ENCODE measurements around the gene CALHM3. TPM values are rescaled to one million over a fixed set of nuclear protein-coding genes. Genes with fewer than 3 reads are reported as not detected.

CALHM3 gene
- total and polyA plus RNA-seq, 2 experiments from 2014 or later: not detected

- WGBS (ENCODE audit: low lambda C conversion rate, missing lambda C conversion rate): 91% methylated on average over 5 of the region's 5 CpGs
- Histone ChIP-seq H3K79me2 (no peaks in the 10 kb centered on the region), H3K27me3 (no peaks in the 10 kb centered on the region), H4K20me1 (ENCODE audit: insufficient read depth, poor library complexity, severe bottlenecking) (no peaks in the 10 kb centered on the region), H3K9me3 (ENCODE audit: low read depth) (no peaks in the 10 kb centered on the region), H3K4me1 (ENCODE audit: insufficient read depth) (no peaks in the 10 kb centered on the region), H3K4me3 (no peak overlapping the region), H3K36me3 (replicated peaks; ENCODE audit: insufficient read depth, low read depth) (no peaks in the 10 kb centered on the region), H2AFZ (no peak overlapping the region), H3K27ac (no peak overlapping the region), H3K4me2 (no peak overlapping the region), H3K9me2 (replicated peaks; ENCODE audit: insufficient read depth) (no peaks in the 10 kb centered on the region)
- TF ChIP-seq EZH2 (IDR thresholded peaks at IDR 0.05; ENCODE audit: borderline replicate concordance) (no peak), EZH2phosphoT487 (IDR thresholded peaks at IDR 0.05; ENCODE audit: low read depth, severe bottlenecking, unreplicated experiment) (no peak)
- TF ChIP-seq, protein P1, sequence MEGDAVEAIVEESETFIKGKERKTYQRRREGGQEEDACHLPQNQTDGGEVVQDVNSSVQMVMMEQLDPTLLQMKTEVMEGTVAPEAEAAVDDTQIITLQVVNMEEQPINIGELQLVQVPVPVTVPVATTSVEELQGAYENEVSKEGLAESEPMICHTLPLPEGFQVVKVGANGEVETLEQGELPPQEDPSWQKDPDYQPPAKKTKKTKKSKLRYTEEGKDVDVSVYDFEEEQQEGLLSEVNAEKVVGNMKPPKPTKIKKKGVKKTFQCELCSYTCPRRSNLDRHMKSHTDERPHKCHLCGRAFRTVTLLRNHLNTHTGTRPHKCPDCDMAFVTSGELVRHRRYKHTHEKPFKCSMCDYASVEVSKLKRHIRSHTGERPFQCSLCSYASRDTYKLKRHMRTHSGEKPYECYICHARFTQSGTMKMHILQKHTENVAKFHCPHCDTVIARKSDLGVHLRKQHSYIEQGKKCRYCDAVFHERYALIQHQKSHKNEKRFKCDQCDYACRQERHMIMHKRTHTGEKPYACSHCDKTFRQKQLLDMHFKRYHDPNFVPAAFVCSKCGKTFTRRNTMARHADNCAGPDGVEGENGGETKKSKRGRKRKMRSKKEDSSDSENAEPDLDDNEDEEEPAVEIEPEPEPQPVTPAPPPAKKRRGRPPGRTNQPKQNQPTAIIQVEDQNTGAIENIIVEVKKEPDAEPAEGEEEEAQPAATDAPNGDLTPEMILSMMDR (IDR thresholded peaks at IDR 0.05; ENCODE audit: poor library complexity): no peak
- DNase-seq (ENCODE audit: low spot score): no peak
These were observed 49.9 kb downstream of the CALHM3 start for GRCh38 chr10:103428989-103429643.

DNA sequence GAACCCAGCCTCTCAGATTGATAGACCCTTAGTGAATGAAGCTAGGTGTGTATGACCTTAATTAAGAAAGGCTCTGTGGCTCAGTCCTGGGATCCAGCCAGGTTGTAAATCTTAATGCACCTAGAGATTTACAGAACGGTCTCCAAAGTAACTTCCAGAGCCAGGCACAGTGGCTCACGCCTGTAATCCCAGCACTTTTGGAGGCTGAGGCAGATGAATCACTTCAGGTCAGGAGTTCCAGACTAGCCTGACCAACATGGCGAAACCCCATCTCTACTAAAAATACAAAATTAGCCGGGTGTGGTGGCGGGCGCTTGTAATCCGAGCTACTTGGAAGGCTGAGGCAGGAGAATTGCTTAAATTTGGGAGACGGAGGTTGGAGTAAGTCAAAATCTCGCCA, 51.2 kb downstream of the CALHM3 start:
- 89% methylated on average over 9 of the region's 9 CpGs for WGBS (ENCODE audit: low lambda C conversion rate, missing lambda C conversion rate)
- Histone ChIP-seq H3K4me3 (no peak overlapping the region), H3K9me3 (ENCODE audit: low read depth) (no peaks in the 10 kb centered on the region), H3K27me3 (no peaks in the 10 kb centered on the region), H2AFZ (no peak overlapping the region), H3K27ac (no peak overlapping the region), H3K9me2 (replicated peaks; ENCODE audit: insufficient read depth) (no peaks in the 10 kb centered on the region), H3K4me1 (ENCODE audit: insufficient read depth) (no peaks in the 10 kb centered on the region), H4K20me1 (ENCODE audit: insufficient read depth, poor library complexity, severe bottlenecking) (no peaks in the 10 kb centered on the region), H3K4me2 (no peak overlapping the region), H3K79me2 (no peaks in the 10 kb centered on the region), H3K36me3 (replicated peaks; ENCODE audit: insufficient read depth, low read depth) (no peaks in the 10 kb centered on the region)
- no peak for DNase-seq (ENCODE audit: low spot score)
- TF ChIP-seq EZH2phosphoT487 (IDR thresholded peaks at IDR 0.05; ENCODE audit: low read depth, severe bottlenecking, unreplicated experiment) (no peak), EZH2 (IDR thresholded peaks at IDR 0.05; ENCODE audit: borderline replicate concordance) (no peak)
- TF ChIP-seq, protein P1 (IDR thresholded peaks at IDR 0.05; ENCODE audit: poor library complexity): no peak

DNA sequence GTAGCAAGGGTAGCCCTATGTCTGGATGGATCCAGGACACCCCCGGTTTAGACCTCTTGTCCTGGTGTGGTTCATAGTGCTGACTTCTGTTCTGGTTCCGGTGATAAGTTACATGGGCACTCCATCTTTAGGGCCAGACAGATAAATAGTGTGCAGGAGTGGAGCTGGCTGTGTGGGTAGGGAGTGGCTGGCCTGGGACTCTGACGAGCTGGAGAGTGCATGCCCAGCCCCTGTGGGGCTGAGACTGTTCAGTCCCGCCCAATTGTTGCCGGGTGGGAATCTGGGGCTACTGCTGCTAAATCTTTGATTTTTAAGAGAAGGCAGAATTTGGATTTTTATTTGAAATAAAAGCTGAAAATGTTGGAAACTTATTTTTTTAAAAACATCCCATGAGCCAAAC, 55.3 kb downstream of the CALHM3 start:
- no peak overlapping the region for H2AFZ ChIP-seq
- H4K20me1 ChIP-seq (ENCODE audit: insufficient read depth, poor library complexity, severe bottlenecking): no peaks in the 10 kb centered on the region
- H3K4me1 ChIP-seq (ENCODE audit: insufficient read depth): no peaks in the 10 kb centered on the region
- H3K79me2 ChIP-seq: no peaks in the 10 kb centered on the region
- whole genome bisulfite sequencing (ENCODE audit: low lambda C conversion rate, missing lambda C conversion rate): 93% methylated on average over 5 of the region's 5 CpGs
- H3K9me3 ChIP-seq (ENCODE audit: low read depth): no peaks in the 10 kb centered on the region
- no peak for DNase-seq (ENCODE audit: low spot score)
- no peaks in the 10 kb centered on the region for H3K36me3 ChIP-seq (replicated peaks; ENCODE audit: insufficient read depth, low read depth)
- TF ChIP-seq, protein P1 (IDR thresholded peaks at IDR 0.05; ENCODE audit: poor library complexity): no peak
- no peak for TF ChIP-seq EZH2phosphoT487 (IDR thresholded peaks at IDR 0.05; ENCODE audit: low read depth, severe bottlenecking, unreplicated experiment)
- no peak for TF ChIP-seq EZH2 (IDR thresholded peaks at IDR 0.05; ENCODE audit: borderline replicate concordance)
- H3K27me3 ChIP-seq: no peaks in the 10 kb centered on the region
- no peaks in the 10 kb centered on the region for H3K9me2 ChIP-seq (replicated peaks; ENCODE audit: insufficient read depth)
- no peak overlapping the region for H3K27ac ChIP-seq
- H3K4me3 ChIP-seq: no peak overlapping the region
- H3K4me2 ChIP-seq: no peak overlapping the region

Other genes with a start within 250 kb of the CALHM3 start
- 0.10 TPM in 1 of 2 replicates, not detected in the other for gene RPEL1, start 233.4 kb downstream of the CALHM3 start, total RNA-seq
- gene RPEL1, start 233.4 kb downstream of the CALHM3 start, polyA plus RNA-seq: not detected in 2 replicates
- 0.16 and 0.93 TPM in 2 replicates for gene INA, start 202.1 kb downstream of the CALHM3 start, total RNA-seq
- gene INA, start 202.1 kb downstream of the CALHM3 start, polyA plus RNA-seq: 0.71 TPM in 1 of 2 replicates, not detected in the other
- 9.0 and 12.6 TPM in 2 replicates for gene PCGF6, start 128.1 kb downstream of the CALHM3 start, total RNA-seq
- gene PCGF6, start 128.1 kb downstream of the CALHM3 start, polyA plus RNA-seq: 5.7 and 7.7 TPM in 2 replicates
- gene TAF5, start 111.3 kb downstream of the CALHM3 start, total RNA-seq: 6.6 and 6.9 TPM in 2 replicates
- 5.3 and 5.4 TPM in 2 replicates for gene TAF5, start 111.3 kb downstream of the CALHM3 start, polyA plus RNA-seq
- 408 and 516 TPM in 2 replicates for gene ATP5MK, start 82.8 kb downstream of the CALHM3 start, total RNA-seq
- 617 and 647 TPM in 2 replicates for gene ATP5MK, start 82.8 kb downstream of the CALHM3 start, polyA plus RNA-seq
- gene PDCD11, start 82.6 kb downstream of the CALHM3 start, total RNA-seq: 15.5 and 17.3 TPM in 2 replicates
- 9.9 and 14.8 TPM in 2 replicates for gene PDCD11, start 82.6 kb downstream of the CALHM3 start, polyA plus RNA-seq
- gene CALHM2, start 26.9 kb downstream of the CALHM3 start, total RNA-seq: 2.1 and 3.2 TPM in 2 replicates
- 5.5 and 7.9 TPM in 2 replicates for gene CALHM2, start 26.9 kb downstream of the CALHM3 start, polyA plus RNA-seq
- not detected in 2 replicates for gene CALHM1, start 20.3 kb downstream of the CALHM3 start, total RNA-seq
- 0.11 TPM in 1 of 2 replicates, not detected in the other for gene CALHM1, start 20.3 kb downstream of the CALHM3 start, polyA plus RNA-seq
- 3.6 and 4.6 TPM in 2 replicates for gene NEURL1, start 14.5 kb upstream of the CALHM3 start, total RNA-seq
- 2.3 and 4.2 TPM in 2 replicates for gene NEURL1, start 14.5 kb upstream of the CALHM3 start, polyA plus RNA-seq

All from hepatocyte (in vitro differentiated cells).